ENCODE data around the gene RTN4RL1.

DNA sequence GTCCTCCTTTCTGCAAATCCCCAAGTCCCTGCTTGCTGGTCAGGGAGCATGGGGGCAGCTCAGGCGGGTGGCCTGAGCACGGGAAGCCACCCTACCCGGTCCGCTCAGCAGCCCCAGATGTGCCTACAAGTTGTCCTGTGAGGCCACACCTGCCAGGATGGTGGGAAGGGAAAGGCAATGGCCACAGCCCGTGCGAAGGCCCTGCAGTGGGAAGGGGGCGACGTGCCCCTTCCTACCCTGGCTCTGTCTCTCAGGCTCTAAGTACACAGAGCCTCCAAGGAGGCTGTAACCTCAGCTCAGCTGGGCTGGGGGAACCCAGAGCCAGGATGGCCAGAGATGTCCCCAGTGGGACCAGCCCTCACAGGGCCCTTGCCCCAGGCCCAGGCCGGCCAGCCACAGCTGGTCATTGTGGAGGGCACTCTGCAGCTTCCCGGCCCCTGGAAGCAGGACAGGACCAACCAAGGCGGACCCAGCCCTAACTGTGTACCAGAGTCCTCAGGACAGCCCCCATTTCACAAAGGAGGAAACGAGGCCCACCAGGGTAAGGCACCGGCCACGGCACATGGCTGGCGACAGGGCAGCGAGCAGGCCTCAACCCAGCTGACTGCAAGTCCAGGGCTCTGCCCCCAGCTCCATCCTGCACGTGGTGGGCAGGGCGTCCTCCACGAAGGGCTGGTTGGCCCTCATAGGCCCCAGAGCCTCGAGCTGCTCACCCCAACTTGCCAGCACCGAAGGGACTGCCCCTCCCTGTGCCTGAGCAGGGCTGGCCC is 82.3 kb downstream of the RTN4RL1 start:
- TF ChIP-seq, protein P1, sequence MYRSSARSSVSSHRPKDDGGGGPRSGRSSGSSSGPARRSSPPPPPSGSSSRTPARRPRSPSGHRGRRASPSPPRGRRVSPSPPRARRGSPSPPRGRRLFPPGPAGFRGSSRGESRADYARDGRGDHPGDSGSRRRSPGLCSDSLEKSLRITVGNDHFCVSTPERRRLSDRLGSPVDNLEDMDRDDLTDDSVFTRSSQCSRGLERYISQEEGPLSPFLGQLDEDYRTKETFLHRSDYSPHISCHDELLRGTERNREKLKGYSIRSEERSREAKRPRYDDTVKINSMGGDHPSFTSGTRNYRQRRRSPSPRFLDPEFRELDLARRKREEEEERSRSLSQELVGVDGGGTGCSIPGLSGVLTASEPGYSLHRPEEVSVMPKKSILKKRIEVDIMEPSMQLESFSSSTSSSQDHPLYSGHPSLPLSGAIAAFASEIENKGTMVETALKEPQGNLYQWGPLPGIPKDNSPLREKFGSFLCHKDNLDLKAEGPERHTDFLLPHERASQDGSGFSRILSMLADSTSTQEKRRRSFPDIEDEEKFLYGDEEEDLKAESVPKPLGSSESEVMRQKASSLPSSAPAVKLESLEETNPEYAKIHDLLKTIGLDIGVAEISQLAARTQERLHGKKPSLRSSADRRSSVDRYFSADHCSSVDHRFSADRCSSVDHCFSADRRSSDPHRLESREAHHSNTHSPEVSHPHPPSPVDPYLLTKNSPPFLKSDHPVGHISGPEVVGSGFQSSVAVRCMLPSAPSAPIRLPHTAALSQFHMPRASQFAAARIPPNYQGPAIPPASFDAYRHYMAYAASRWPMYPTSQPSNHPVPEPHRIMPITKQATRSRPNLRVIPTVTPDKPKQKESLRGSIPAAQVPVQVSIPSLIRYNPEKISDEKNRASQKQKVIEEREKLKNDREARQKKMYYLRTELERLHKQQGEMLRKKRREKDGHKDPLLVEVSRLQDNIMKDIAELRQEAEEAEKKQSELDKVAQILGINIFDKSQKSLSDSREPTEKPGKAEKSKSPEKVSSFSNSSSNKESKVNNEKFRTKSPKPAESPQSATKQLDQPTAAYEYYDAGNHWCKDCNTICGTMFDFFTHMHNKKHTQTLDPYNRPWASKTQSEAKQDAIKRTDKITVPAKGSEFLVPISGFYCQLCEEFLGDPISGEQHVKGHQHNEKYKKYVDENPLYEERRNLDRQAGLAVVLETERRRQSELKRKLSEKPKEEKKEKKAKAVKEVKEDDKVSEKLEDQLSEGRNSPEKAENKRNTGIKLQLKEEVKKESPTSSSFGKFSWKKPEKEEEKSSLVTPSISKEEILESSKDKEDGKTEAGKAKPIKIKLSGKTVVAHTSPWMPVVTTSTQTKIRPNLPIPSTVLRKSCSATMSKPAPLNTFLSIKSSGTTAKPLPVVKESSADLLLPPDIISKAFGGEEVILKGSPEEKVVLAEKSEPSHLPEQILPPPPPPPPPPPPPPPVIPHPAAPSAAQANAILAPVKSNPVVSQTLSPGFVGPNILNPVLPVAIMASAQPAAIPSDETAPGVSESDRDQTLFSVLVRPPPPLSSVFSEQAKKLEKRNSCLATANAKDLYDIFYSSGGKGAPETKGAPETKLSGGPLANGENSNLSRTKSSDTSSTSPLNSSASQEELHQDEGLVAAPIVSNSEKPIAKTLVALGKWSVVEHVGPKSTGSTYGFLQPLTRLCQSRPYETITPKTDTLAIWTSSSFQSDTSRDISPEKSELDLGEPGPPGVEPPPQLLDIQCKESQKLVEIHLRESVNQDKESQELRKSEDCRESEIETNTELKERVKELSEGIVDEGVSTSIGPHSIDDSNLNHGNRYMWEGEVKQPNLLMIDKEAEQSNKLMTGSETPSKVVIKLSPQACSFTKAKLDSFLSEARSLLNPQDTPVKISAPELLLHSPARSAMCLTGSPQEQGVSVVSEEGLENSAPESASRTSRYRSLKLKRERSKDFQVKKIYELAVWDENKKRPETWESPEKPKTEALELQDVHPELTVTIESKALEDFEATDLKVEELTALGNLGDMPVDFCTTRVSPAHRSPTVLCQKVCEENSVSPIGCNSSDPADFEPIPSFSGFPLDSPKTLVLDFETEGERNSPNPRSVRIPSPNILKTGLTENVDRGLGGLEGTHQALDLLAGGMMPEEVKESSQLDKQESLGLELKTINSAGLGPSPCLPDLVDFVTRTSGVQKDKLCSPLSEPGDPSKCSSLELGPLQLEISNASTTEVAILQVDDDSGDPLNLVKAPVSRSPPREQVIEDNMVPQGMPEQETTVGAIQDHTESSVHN (IDR thresholded peaks at IDR 0.05; ENCODE audit: borderline replicate concordance in 1 of 2, low read depth in 1 of 2): no peak
- TF ChIP-seq KAT8 (IDR thresholded peaks at IDR 0.05; ENCODE audit: low read depth) (no peak), POLR2AphosphoS5 (IDR thresholded peaks at IDR 0.05; ENCODE audit: control insufficient read depth, insufficient read depth, low read depth, low read length) (no peak)
